KOPT-K1 (cell line): ENCODE data around the gene SLC35B3.
"Not testable (repeated sequence)": the region's sequence is repeated elsewhere in the genome, so short reads cannot be mapped to it uniquely, and the experiment has no call there.

Experiments
- H3K27ac ChIP-seq: fragments of 200-600 bp; sonication (generic); 2 replicates; pipeline ENCODE4 v1.5.1; 2016; ENCODE audit warnings: antibody characterized with exemption, mild to moderate bottlenecking, low read depth, low read length; ENCODE audit not compliant: poor library complexity, severe bottlenecking
- H3K36me3 ChIP-seq: fragments of 200-600 bp; sonication (generic); 2 replicates; pipeline ENCODE4 v1.5.1; 2017; ENCODE audit warnings: antibody characterized with exemption, mild to moderate bottlenecking, low read length, moderate library complexity; ENCODE audit not compliant: insufficient read depth
- H3K9me3 ChIP-seq: fragments of 200-600 bp; sonication (generic); 2 replicates; pipeline ENCODE4 v1.5.1; 2017; ENCODE audit warnings: antibody characterized with exemption, low read length, mild to moderate bottlenecking; ENCODE audit not compliant: insufficient read depth, poor library complexity, severe bottlenecking

SLC35B3 gene

GRCh38 chr6:8435845-8436168 is 462 bp upstream of the SLC35B3 start:
- peak overlapping the region; percentile 88 for H3K27ac ChIP-seq
- peaks cover 13% of the 10 kb centered on the region for H3K9me3 ChIP-seq

GRCh38 chr6:8434727-8435092 is 635 bp downstream of the SLC35B3 start:
- Histone ChIP-seq H3K36me3 (peaks cover 10% of the 10 kb centered on the region), H3K9me3 (peaks cover 13% of the 10 kb centered on the region), H3K27ac (peak overlapping the region; percentile 88)

More at GRCh38 chr6:8435845-8436168, 462 bp upstream of the SLC35B3 start:
- peaks cover 7% of the 10 kb centered on the region; the same call in 1 of the 2 replicates for H3K36me3 ChIP-seq

DNA sequence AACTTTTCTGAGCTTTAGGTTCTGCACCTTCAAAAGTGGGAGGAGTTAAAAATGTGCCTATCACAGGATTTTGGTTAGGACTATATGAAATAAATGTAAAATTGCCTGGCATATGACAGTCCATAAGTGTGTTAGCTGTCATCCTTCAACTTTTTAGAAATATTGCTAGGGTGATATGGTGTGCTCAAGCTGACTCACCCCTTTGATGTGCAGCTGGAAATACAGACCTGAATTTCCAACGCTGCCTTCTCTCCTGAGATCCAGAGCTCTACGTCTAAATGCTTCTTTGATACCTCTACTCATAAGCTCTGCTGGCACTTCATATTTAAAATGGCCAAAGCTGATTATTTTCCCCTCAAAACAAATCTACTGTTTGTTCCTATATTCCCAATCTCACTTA is 2.7 kb downstream of the SLC35B3 start:
- H3K27ac ChIP-seq: no peak overlapping the region
- H3K9me3 ChIP-seq: peaks cover 13% of the 10 kb centered on the region
- H3K36me3 ChIP-seq: peaks cover 17% of the 10 kb centered on the region

DNA sequence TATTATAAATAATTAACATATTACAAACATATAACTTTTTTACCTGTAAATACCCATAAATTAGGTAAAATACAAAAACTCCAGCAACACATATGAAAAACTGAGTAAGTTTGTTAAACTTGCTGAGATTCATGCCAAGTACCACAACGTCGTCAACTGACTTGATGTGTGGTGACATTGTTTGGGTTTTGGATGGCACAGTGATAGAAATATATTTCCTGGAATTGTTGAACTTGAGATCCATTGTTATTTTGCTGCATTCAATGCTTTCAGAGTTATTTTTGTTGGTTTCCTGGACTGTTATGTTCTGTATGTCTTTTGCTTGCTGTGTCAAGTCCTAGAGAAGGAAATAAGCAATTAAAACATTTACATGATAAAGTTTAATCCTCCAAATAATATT is 5.5 kb downstream of the SLC35B3 start:
- H3K36me3 ChIP-seq: peaks cover 43% of the 10 kb centered on the region
- H3K9me3 ChIP-seq: peaks cover 11% of the 10 kb centered on the region
- H3K27ac ChIP-seq: no peak overlapping the region

DNA sequence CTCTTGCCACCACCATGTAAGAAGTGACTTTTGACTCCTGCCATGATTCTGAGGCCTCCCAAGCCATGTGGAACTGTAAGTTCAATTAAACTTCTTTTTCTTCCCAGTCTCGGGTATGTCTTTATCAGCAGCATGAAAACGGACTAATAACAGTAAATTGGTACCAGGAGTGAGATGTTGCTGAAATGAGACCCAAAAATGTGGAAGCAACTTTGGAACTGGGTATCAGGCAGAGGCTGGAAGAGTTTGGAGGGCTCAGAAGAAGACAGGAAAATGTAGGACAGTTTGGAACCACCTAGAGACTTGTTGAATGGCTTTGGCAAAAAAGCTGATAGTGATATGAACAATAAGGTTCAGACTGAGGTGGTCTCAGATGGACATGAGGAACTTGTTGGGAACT is 8.8 kb downstream of the SLC35B3 start:
- H3K27ac ChIP-seq: not testable (repeated sequence)
- H3K9me3 ChIP-seq: peaks cover 11% of the 10 kb centered on the region
- peaks cover 38% of the 10 kb centered on the region for H3K36me3 ChIP-seq

DNA sequence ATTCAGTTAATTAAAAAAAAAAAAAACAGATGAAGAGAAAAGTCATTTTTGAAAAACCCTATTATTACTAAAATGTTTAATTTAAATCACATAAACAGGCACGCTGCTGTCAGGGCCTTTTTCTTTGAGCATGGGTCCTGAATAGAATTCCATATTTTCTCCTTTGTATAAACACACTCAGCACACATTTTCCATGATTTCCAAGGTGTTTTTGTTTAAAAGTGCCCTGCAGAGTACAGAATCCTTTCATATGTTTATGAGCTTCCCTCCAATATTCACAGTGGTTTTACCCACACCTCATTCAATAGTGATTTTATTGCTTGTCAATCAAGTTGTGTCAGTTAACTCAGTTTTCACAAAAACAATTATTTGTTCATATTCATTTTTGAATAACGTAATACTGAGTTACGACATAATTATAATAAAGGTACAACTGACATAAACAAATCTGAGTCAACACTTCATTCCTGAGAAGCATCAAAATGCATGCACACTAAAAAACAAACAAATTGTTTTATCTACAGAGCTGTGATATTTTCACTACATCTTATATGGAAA is 15.2 kb downstream of the SLC35B3 start:
- Histone ChIP-seq H3K9me3 (no peaks in the 10 kb centered on the region), H3K36me3 (peaks cover 23% of the 10 kb centered on the region), H3K27ac (no peak overlapping the region)

- Histone ChIP-seq H3K9me3 (no peaks in the 10 kb centered on the region), H3K27ac (no peak overlapping the region), H3K36me3 (peaks cover 47% of the 10 kb centered on the region)
These were observed 19.4 kb downstream of the SLC35B3 start for GRCh38 chr6:8415913-8416312.

DNA sequence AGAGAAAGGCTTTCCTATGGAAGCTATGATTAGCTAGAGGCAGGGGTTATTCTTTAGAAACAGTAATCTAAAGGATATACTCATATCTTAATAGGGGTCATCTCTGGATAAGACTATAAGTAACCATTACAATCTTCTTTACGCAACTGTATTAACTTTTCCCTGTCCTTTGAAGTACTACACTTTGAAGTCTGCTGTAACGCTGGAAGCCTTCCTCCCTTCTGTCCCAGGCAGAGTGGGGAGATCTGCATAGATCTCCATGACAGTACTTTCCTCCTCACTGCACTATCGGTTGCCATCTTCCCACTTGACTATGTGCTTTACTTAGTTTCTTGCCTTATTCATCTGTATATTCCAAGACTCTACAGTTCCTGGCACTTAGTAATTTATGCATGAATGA is 20.1 kb downstream of the SLC35B3 start:
- Histone ChIP-seq H3K9me3 (no peaks in the 10 kb centered on the region), H3K27ac (no peak overlapping the region), H3K36me3 (peaks cover 53% of the 10 kb centered on the region)

GRCh38 chr6:8414844-8415243 is 20.5 kb downstream of the SLC35B3 start:
- peaks cover 55% of the 10 kb centered on the region for H3K36me3 ChIP-seq
- H3K27ac ChIP-seq: no peak overlapping the region
- H3K9me3 ChIP-seq: no peaks in the 10 kb centered on the region

DNA sequence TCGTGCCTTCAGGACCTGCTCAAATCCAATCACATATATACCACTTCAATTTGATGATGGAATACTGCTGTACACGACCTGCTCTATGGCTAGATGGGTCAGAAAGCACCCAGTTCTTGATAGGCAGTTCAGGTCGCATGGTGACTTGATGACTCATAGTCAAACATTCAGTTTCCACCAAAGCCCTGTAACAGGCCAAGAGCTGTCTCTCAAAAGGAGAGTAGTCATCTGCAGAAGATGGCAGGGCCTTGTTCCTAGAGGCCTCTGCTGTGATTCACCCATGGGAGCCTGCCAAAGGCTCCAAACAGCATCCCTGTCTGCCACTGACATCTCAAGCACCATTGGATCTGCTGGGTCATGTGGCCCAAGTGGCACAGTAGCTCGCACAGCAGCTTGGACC is 29.4 kb downstream of the SLC35B3 start:
- peaks cover 16% of the 10 kb centered on the region; the same call in 1 of the 2 replicates for H3K36me3 ChIP-seq
- H3K27ac ChIP-seq, H3K9me3 ChIP-seq: not testable (repeated sequence)

- no peak overlapping the region for H3K27ac ChIP-seq
- no peaks in the 10 kb centered on the region for H3K36me3 ChIP-seq
- H3K9me3 ChIP-seq: no peaks in the 10 kb centered on the region
These were observed 32.8 kb downstream of the SLC35B3 start for GRCh38 chr6:8402546-8402945.

- H3K36me3 ChIP-seq: no peaks in the 10 kb centered on the region
- no peaks in the 10 kb centered on the region for H3K9me3 ChIP-seq
- H3K27ac ChIP-seq: no peak overlapping the region
These were observed 34.7 kb downstream of the SLC35B3 start for GRCh38 chr6:8400663-8401062.

- Histone ChIP-seq H3K9me3 (no peaks in the 10 kb centered on the region), H3K27ac (no peak overlapping the region), H3K36me3 (no peaks in the 10 kb centered on the region)
These were observed 42.8 kb downstream of the SLC35B3 start for GRCh38 chr6:8392569-8392968.

GRCh38 chr6:8391934-8392333 is 43.4 kb downstream of the SLC35B3 start:
- H3K36me3 ChIP-seq: no peaks in the 10 kb centered on the region
- no peaks in the 10 kb centered on the region for H3K9me3 ChIP-seq
- no peak overlapping the region for H3K27ac ChIP-seq

- no peak overlapping the region for H3K27ac ChIP-seq
- no peaks in the 10 kb centered on the region for H3K9me3 ChIP-seq
These were observed 46.1 kb downstream of the SLC35B3 start for GRCh38 chr6:8389036-8389818.

GRCh38 chr6:8387942-8388437 is 47.4 kb downstream of the SLC35B3 start:
- Histone ChIP-seq H3K36me3 (no peaks in the 10 kb centered on the region), H3K9me3 (no peaks in the 10 kb centered on the region), H3K27ac (no peak overlapping the region)

More at GRCh38 chr6:8389036-8389818, 46.1 kb downstream of the SLC35B3 start:
- H3K36me3 ChIP-seq: no peaks in the 10 kb centered on the region
